ENCODE data around the gene TUFT1.

TUFT1 gene

DNA sequence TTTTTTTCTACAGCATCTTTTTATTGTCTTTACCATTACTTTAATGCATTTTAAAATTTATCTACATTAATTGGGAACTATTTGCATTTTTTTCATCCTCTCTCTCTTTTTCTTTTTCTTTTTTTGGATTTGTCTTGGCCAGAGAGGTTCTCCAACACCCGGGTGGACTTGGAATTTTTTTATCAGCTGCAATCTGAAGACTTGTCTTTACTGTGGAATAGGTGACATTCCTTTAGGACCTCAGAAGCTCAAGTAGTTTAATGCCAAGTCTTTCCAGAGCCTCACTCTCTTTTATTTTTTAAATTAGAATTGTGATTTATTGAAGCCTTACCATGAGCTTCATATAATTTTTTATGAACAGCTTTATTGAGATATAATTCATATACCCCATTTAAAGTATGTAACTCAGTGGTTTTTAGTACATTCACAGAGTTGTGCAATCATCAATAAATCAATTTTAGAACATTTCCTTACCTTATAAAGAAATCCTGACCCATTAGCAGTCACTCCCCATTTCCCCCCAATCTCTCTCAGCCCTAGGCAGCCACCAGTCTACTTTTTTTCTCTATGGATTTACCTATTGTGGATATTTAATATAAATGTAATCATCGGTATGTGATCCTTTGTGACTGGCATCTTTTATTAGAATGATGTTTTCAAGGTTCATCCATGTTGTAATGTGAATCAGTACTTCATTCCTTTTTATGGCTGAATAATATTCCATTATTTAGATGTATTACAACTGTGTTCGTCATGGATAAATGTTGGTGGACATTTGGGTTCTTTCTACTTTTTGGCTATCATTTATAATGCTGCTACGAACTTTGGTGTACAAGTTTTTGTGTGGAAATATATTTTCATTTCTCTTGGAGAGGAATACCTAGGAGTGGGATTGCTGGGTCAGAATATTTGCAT is 6.2 kb downstream of the TUFT1 start:
- Histone ChIP-seq H3K36me3 (ENCODE audit: control insufficient read depth, insufficient read depth, low read length) (no peaks in the 10 kb centered on the region), H3K27me3 (replicated peaks; ENCODE audit: control insufficient read depth, insufficient read depth, low read length) (no peaks in the 10 kb centered on the region), H3K4me3 (replicated peaks; ENCODE audit: low read depth, low read length) (no peak overlapping the region)
- TF ChIP-seq CTCF (IDR thresholded peaks at IDR 0.05; ENCODE audit: insufficient read depth, low read length, poor library complexity, severe bottlenecking) = no peak
- DNase-seq (ENCODE audit: extremely low read depth, insufficient read length) = no peak

DNA sequence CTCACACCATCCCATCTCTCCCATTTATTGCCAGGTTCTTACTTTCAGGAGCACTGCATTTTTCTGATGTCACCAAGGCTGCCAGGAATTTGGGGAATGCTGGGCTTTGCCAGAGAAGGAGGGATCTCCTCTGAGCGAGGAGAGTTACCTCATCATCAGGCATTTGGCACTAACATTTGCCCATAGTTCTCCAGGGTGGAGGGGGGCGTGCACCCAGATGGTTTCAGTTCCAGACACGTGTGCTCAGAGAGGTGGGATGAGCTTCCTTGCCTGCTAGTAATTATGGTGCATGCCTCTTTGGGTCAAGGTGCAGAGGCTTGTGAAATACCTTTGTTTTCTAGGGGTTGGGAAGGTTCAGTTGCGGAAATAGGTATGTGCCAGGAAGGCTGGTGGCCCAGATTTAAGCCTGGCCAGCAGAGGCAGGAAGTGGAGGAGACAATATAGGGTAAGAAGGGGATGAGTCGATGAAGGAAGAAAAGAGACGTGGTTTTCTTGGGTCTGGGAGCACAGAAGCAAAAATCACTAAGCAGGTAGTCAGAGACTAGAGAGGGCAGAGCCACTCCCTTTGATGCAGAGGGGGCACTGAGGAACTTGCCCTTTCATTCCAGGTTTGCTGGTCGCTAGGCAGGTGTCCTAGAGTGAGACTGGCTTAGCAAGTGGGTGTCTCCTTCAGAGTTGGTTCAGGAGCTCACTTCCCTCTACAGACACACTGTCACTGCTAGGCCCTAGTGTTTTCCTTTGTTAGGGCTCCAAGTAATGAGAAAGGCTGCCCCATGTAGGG is 7.2 kb downstream of the TUFT1 start:
- H3K36me3 ChIP-seq (ENCODE audit: control insufficient read depth, insufficient read depth, low read length) = no peaks in the 10 kb centered on the region
- H3K27me3 ChIP-seq (replicated peaks; ENCODE audit: control insufficient read depth, insufficient read depth, low read length) = no peaks in the 10 kb centered on the region
- TF ChIP-seq CTCF (IDR thresholded peaks at IDR 0.05; ENCODE audit: insufficient read depth, low read length, poor library complexity, severe bottlenecking) = no peak
- DNase-seq (ENCODE audit: extremely low read depth, insufficient read length) = no peak
- H3K4me3 ChIP-seq (replicated peaks; ENCODE audit: low read depth, low read length) = no peak overlapping the region

DNA sequence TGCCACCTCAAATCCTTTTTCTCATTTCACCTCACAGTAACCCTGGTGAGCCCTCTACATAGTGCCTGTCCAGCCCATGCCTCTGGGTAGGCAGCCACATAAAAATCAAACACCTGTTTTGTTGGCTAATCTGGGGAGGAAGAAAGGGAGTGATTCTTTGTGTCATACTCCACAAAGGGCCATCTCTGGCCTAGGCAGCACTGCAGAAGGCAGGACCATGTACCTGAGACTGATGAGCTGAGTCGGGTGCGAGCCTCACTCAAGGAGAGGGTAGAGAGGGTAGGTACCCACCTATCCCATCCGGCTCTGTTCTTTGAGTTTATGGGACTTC is 7.8 kb downstream of the TUFT1 start:
- DNase-seq (ENCODE audit: extremely low read depth, insufficient read length) = no peak
- no peak for TF ChIP-seq CTCF (IDR thresholded peaks at IDR 0.05; ENCODE audit: insufficient read depth, low read length, poor library complexity, severe bottlenecking)
- no peak overlapping the region for H3K4me3 ChIP-seq (replicated peaks; ENCODE audit: low read depth, low read length)
- no peaks in the 10 kb centered on the region for H3K27me3 ChIP-seq (replicated peaks; ENCODE audit: control insufficient read depth, insufficient read depth, low read length)
- no peaks in the 10 kb centered on the region for H3K36me3 ChIP-seq (ENCODE audit: control insufficient read depth, insufficient read depth, low read length)

GRCh38 chr1:151549199-151549598 is 9.1 kb downstream of the TUFT1 start:
- Histone ChIP-seq H3K4me3 (replicated peaks; ENCODE audit: low read depth, low read length) (no peak overlapping the region), H3K27me3 (replicated peaks; ENCODE audit: control insufficient read depth, insufficient read depth, low read length) (no peaks in the 10 kb centered on the region), H3K36me3 (ENCODE audit: control insufficient read depth, insufficient read depth, low read length) (no peaks in the 10 kb centered on the region)
- DNase-seq (ENCODE audit: extremely low read depth, insufficient read length) = no peak
- TF ChIP-seq CTCF (IDR thresholded peaks at IDR 0.05; ENCODE audit: insufficient read depth, low read length, poor library complexity, severe bottlenecking) = no peak

DNA sequence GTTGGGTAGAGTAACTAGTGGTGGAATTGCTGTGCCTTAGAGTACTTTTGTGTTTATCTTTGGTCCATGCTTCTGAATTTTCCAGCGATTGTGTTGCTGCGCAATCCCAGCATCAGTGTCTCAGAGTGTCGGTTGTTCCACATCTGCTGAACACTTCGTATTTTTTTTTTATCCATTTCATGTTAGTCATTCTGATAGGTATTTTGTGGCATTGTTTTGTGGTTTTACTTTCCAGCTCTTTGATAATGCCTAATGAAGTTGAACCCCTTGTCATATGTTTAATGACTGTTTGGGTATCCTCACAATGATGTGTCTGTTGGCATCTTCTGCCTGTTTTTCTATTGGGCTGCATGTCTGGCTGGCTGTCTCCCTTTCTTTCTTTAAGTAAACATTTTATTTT is 13.6 kb downstream of the TUFT1 start:
- no peak for DNase-seq (ENCODE audit: extremely low read depth, insufficient read length)
- no peak overlapping the region for H3K4me3 ChIP-seq (replicated peaks; ENCODE audit: low read depth, low read length)
- no peak for TF ChIP-seq CTCF (IDR thresholded peaks at IDR 0.05; ENCODE audit: insufficient read depth, low read length, poor library complexity, severe bottlenecking)
- no peaks in the 10 kb centered on the region for H3K36me3 ChIP-seq (ENCODE audit: control insufficient read depth, insufficient read depth, low read length)
- H3K27me3 ChIP-seq (replicated peaks; ENCODE audit: control insufficient read depth, insufficient read depth, low read length) = no peaks in the 10 kb centered on the region
